B cell (primary cell): ENCODE measurements around the gene PPP1R15A. TPM values are rescaled to one million over a fixed set of nuclear protein-coding genes. Genes with fewer than 3 reads are reported as not detected.
A peak's percentile ranks its signal among the peaks of the same experiment; 100 is the strongest.

Experiments
- ATAC-seq: fragments of 200-7000 bp; cut with Tn5 transposase; one replicate; pipeline ENCODE4 v1.10.0; 2021; ENCODE audit warnings: low read depth, mild to moderate bottlenecking, moderate number of reproducible peaks, moderate library complexity
- CTCF ChIA-PET: fragments of 350-600 bp; sonication (Branson Sonifier 250); formaldehyde crosslinking; loops from one replicate; lab custom pipeline; 2021; ENCODE audit warnings: antibody characterized with exemption, inconsistent platforms; lab: Charles Lee
- POLR2A ChIA-PET: fragments of 350-600 bp; sonication (Branson Sonifier 250); formaldehyde crosslinking; loops from one replicate; lab custom pipeline; 2021; ENCODE audit warnings: antibody characterized with exemption; lab: Charles Lee
- DNase-seq: peaks from one replicate; pipeline ENCODE4 v3.0.0; 2013
- H2AFZ ChIP-seq: 2 replicates; pipeline ENCODE4 v1.6.1; 2012; ENCODE audit warnings: mild to moderate bottlenecking, low read depth, low read length; ENCODE audit not compliant: insufficient read depth, poor library complexity, severe bottlenecking
- H3K27ac ChIP-seq, 2 donors: 1 replicate in 1 of 2; 2 replicates in 1 of 2; pipeline ENCODE4 v1.5.1; 2012 to 2013; ENCODE audit warnings: low read length in 2 of 2, mild to moderate bottlenecking in 2 of 2, moderate library complexity in 1 of 2
- H3K27me3 ChIP-seq, 4 experiments: fragments of 200-600 bp in 1 of 4; sonication (generic) in 1 of 4; replicated peaks in 1 of 4; 1 replicate in 2 of 4; 2 replicates in 2 of 4; pipeline versions ENCODE4 v1.6.1 to v1.7.0; 2013 to 2016; ENCODE audit warnings: low read length in 3 of 4, mild to moderate bottlenecking in 2 of 4, mixed read lengths in 1 of 4, moderate library complexity in 1 of 4; ENCODE audit not compliant: insufficient read depth in 4 of 4, control insufficient read depth in 3 of 4; ENCODE audit errors: control extremely low read depth in 1 of 4
- H3K36me3 ChIP-seq, 2 experiments: replicated peaks in 1 of 2; 1 replicate in 1 of 2; 2 replicates in 1 of 2; pipeline versions ENCODE4 v1.6.1 to v1.7.1; 2013; ENCODE audit warnings: low read length in 1 of 2; ENCODE audit not compliant: insufficient read depth in 2 of 2, control insufficient read depth in 1 of 2; ENCODE audit errors: control extremely low read depth in 1 of 2, extremely low read depth in 1 of 2
- H3K4me1 ChIP-seq, 2 donors: fragments of 200-600 bp in 1 of 2; sonication (generic) in 1 of 2; 1 replicate in 1 of 2; 2 replicates in 1 of 2; pipeline versions ENCODE4 v1.5.1 to v1.6.1; 2013 to 2017; ENCODE audit warnings: low read length in 2 of 2; ENCODE audit not compliant: control insufficient read depth in 2 of 2, insufficient read depth in 2 of 2
- H3K4me2 ChIP-seq: replicated peaks from 2 replicates; pipeline ENCODE3; 2012; ENCODE audit warnings: mild to moderate bottlenecking, low read depth, low read length; ENCODE audit not compliant: poor library complexity, severe bottlenecking
- H3K4me3 ChIP-seq, 5 experiments: fragments of 200-600 bp in 1 of 5; sonication (generic) in 1 of 5; 1 replicate in 3 of 5; 2 replicates in 2 of 5; pipeline versions ENCODE4 v1.5.1 to v1.7.0; 2011 to 2016; ENCODE audit warnings: low read length in 4 of 5, mild to moderate bottlenecking in 4 of 5, low read depth in 2 of 5, control low read depth in 1 of 5, moderate library complexity in 1 of 5; ENCODE audit not compliant: insufficient read depth in 1 of 5; ENCODE audit errors: control extremely low read depth in 1 of 5, extremely low read depth in 1 of 5
- H3K79me2 ChIP-seq: fragments of 200-600 bp; sonication (generic); one replicate; pipeline ENCODE4 v1.6.0; 2016; ENCODE audit warnings: low read length; ENCODE audit not compliant: control insufficient read depth, insufficient read depth
- H3K9ac ChIP-seq: fragments of 200-600 bp; sonication (generic); 2 replicates; pipeline ENCODE4 v1.6.1; 2017; ENCODE audit warnings: mild to moderate bottlenecking, low read length, moderate library complexity
- H3K9me3 ChIP-seq, 3 donors: one replicate each; pipeline versions ENCODE4 v1.6.1 to v1.7.1; 2013; ENCODE audit warnings: low read length in 2 of 3; ENCODE audit not compliant: control insufficient read depth in 2 of 3, insufficient read depth in 1 of 3; ENCODE audit errors: control extremely low read depth in 1 of 3
- H4K20me1 ChIP-seq: 2 replicates; pipeline ENCODE4 v1.6.0; 2012; ENCODE audit warnings: mild to moderate bottlenecking, low read length; ENCODE audit not compliant: insufficient read depth, control insufficient read depth, poor library complexity, severe bottlenecking
- H3K27ac Mint-ChIP-seq: one replicate; pipeline ENCODE4 v1.8.0; 2021; ENCODE audit warnings: mixed read lengths
- H3K27me3 Mint-ChIP-seq: one replicate; pipeline ENCODE4 v1.8.0; 2021; ENCODE audit warnings: mixed read lengths
- H3K4me1 Mint-ChIP-seq: one replicate; pipeline ENCODE4 v1.8.0; 2021; ENCODE audit warnings: mixed read lengths
- H3K4me3 Mint-ChIP-seq: one replicate; pipeline ENCODE4 v1.8.0; 2021; ENCODE audit warnings: mixed read lengths
- H3K9me3 Mint-ChIP-seq: one replicate; pipeline ENCODE4 v1.8.0; 2022; ENCODE audit warnings: mixed read lengths; ENCODE audit not compliant: insufficient read depth
- EZH2 ChIP-seq: IDR thresholded peaks from 2 replicates; pipeline ENCODE4 v1.6.1; 2012; ENCODE audit warnings: borderline replicate concordance, low read depth, mild to moderate bottlenecking, moderate library complexity, low read length; ENCODE audit not compliant: insufficient read depth, poor library complexity, severe bottlenecking
- WGBS: methylation state at CpG from one replicate; pipeline ENCODE4 v1.1.5; 2013; ENCODE audit warnings: missing lambda C conversion rate; ENCODE audit not compliant: insufficient coverage; 5-methylcytosine and 5-hydroxymethylcytosine counted together
- intact Hi-C: fragments of 100-400 bp; cut with micrococcal nuclease; formaldehyde crosslinking; loops from one replicate; pipeline ENCODE4 v1.10.0; 2022
- polyA plus RNA-seq: library from polyadenylated mRNA; depleted of rRNA; stranded (reverse); fragments of >200 nt; gene quantifications from 2 replicates; pipeline ENCODE4 v1.2.3, GENCODE V29; 2012
- total RNA-seq, 2 donors: library from RNA; stranded (reverse); fragments of 120-200 nt in 1 of 2; gene quantifications; 1 replicate in 1 of 2; 2 replicates in 1 of 2; pipeline versions ENCODE4 v1.2.3 to v1.2.4, GENCODE V29; 2013 to 2022
- TF ChIP-seq, protein P1 (sequence below): fragments of 200-600 bp; IDR thresholded peaks from one replicate; pipeline ENCODE4 v1.8.0; 2022; ENCODE audit warnings: antibody characterized with exemption, mild to moderate bottlenecking

Gene PPP1R15A
- total and polyA plus RNA-seq, 2 donors (not counting 1 experiment from before 2014, with no cell fraction given), result 122 to 1,029 TPM

DNA sequence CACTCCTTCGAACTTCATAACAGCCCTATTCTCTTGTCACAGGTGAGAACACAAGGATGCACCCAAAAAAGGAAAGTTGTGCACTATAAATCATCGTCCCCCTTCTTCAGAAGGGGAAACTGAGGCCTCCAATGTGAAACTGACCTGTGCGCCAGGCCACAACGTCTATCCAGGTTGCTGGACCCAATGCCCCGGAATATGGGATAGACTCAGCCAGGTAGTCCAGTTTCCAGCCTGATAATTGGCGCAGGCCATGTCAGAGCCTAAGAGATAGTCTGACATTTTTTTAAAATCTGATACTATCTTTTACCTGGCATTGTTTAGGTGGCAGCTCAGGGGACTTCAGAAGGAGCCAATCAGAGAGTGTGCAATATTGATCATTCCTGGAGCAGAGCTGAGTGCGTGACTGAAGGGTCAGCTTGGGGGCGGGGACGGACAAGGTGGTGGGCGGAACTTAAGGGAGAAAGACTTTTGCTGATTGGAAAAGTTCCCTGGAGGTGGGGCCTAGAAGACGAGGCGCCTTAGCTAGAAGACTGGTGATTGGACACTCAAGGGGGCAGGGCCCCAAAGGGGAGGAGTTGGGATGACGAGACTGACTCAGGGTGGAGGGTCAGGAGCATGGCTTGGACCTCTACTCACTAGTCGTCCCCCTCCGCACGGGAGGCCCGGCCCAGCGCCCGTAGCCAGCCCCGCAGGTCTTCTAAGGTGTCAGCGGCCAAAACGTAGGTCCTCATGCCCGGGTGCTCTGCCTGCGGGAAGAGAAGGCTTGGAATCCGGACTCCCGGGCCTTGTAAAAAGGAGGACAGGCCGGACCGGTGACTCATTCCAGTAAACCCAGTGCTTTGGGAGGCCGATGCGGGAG is 12.3 kb upstream of the PPP1R15A start:
- Histone ChIP-seq H3K79me2 (no peaks in the 10 kb centered on the region), H3K9ac (peak overlapping the region; percentile 68), H3K9me3 (peaks cover 0 to 3% (median 0%) of the 10 kb centered on the region in 3 donors), H3K27me3 (no peaks in the 10 kb centered on the region), H4K20me1 (no peaks in the 10 kb centered on the region), H3K4me2 (peak overlapping the region; percentile 94), H3K4me3 (peak overlapping the region in 4 of 5 experiments; percentile 33 to 63 (median 58)), H3K27ac (peak overlapping the region in 1 of 2 donors; percentile 59), H2AFZ (peak overlapping the region; percentile 74), H3K36me3 (no peaks in the 10 kb centered on the region), H3K4me1 (peaks cover 5 to 14% of the 10 kb centered on the region in 2 donors)
- CTCF ChIA-PET, result interaction anchor here (1.0 to 1.2 kb wide), 2 partner anchors 15 to 111 kb away, joined by 3 to 5 read pairs; no protein-coding TSS in a partner anchor
- POLR2A ChIA-PET, result interaction anchor here (0.6 kb wide), 1 partner anchor 100 kb away, joined by 3 read pairs; no protein-coding TSS in a partner anchor
- no peaks in the 10 kb centered on the region for H3K27me3 Mint-ChIP-seq
- H3K27ac Mint-ChIP-seq, result peak overlapping the region; percentile 50
- no peaks in the 10 kb centered on the region for H3K9me3 Mint-ChIP-seq
- peak; percentile 34 for DNase-seq
- TF ChIP-seq, protein P1, sequence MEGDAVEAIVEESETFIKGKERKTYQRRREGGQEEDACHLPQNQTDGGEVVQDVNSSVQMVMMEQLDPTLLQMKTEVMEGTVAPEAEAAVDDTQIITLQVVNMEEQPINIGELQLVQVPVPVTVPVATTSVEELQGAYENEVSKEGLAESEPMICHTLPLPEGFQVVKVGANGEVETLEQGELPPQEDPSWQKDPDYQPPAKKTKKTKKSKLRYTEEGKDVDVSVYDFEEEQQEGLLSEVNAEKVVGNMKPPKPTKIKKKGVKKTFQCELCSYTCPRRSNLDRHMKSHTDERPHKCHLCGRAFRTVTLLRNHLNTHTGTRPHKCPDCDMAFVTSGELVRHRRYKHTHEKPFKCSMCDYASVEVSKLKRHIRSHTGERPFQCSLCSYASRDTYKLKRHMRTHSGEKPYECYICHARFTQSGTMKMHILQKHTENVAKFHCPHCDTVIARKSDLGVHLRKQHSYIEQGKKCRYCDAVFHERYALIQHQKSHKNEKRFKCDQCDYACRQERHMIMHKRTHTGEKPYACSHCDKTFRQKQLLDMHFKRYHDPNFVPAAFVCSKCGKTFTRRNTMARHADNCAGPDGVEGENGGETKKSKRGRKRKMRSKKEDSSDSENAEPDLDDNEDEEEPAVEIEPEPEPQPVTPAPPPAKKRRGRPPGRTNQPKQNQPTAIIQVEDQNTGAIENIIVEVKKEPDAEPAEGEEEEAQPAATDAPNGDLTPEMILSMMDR, result no peak
- TF ChIP-seq EZH2, result no peak
- peak overlapping the region; percentile 98 for H3K4me3 Mint-ChIP-seq
- ATAC-seq, result peak; percentile 22
- WGBS, result 75% methylated on average over 30 of the region's 30 CpGs
- intact Hi-C loops, result no loop called here
- peaks cover 10% of the 10 kb centered on the region for H3K4me1 Mint-ChIP-seq

- Histone ChIP-seq H3K9ac (no peak overlapping the region), H3K4me1 (peaks cover 5 to 14% of the 10 kb centered on the region in 2 donors), H3K4me3 (no peak overlapping the region), H4K20me1 (no peaks in the 10 kb centered on the region), H2AFZ (no peak overlapping the region), H3K4me2 (no peak overlapping the region), H3K9me3 (peaks cover 0 to 3% (median 0%) of the 10 kb centered on the region in 3 donors), H3K27me3 (no peaks in the 10 kb centered on the region), H3K36me3 (no peaks in the 10 kb centered on the region), H3K27ac (no peak overlapping the region), H3K79me2 (no peaks in the 10 kb centered on the region)
- intact Hi-C loops, result no loop called here
- ChIA-PET CTCF (interaction anchor here (0.7 kb wide), 1 partner anchor 16 kb away, joined by 3 read pairs; no protein-coding TSS in a partner anchor), POLR2A (interaction anchor here (0.6 kb wide), 1 partner anchor 151 kb away, joined by 5 read pairs; no protein-coding TSS in a partner anchor)
- peaks cover 10% of the 10 kb centered on the region for H3K4me1 Mint-ChIP-seq
- DNase-seq (no peak), ATAC-seq (no peak)
- TF ChIP-seq EZH2, result no peak
- TF ChIP-seq, protein P1, result no peak
- H3K9me3 Mint-ChIP-seq, result no peaks in the 10 kb centered on the region
- H3K27me3 Mint-ChIP-seq, result peaks cover under 1% of the 10 kb centered on the region
- no peak overlapping the region for H3K27ac Mint-ChIP-seq
- 99% methylated on average over 16 of the region's 18 CpGs for WGBS
- H3K4me3 Mint-ChIP-seq, result no peak overlapping the region
Measured at GRCh38 chr19:48861313-48861712, 10.9 kb upstream of the PPP1R15A start.
